GM18502 (cell line): Measurements from ENCODE around the gene IFFO2.
"Not testable (repeated sequence)": the region's sequence is repeated elsewhere in the genome, so short reads cannot be mapped to it uniquely, and the experiment has no call there.

Experiments used
- ATAC-seq: cut with Tn5 transposase; IDR thresholded peaks from one replicate; pipeline ENCODE4 v1.9.1; 2021; ENCODE audit warnings: mild to moderate bottlenecking; ENCODE audit not compliant: unreplicated experiment, poor library complexity

IFFO2 gene

DNA sequence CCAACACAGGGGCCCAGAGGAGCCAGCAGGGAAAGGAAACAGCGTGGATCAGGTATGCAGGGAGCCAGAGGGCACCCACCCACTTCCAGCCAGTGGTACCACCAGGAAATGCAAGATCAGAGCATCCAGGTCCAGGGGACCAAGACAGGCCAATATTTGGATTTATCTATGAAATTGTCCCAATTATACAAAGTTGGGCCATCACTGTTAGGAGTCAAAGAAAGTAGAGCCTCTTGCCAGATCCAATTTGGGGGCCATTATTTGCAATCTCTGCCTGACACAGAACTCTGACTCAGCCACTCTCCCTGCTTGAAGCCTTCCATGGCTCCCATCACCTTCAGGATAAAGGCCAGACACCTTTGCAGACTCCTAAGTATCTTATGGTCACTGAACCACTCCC lies 75.9 kb downstream of the IFFO2 start:
- no peak for ATAC-seq

DNA sequence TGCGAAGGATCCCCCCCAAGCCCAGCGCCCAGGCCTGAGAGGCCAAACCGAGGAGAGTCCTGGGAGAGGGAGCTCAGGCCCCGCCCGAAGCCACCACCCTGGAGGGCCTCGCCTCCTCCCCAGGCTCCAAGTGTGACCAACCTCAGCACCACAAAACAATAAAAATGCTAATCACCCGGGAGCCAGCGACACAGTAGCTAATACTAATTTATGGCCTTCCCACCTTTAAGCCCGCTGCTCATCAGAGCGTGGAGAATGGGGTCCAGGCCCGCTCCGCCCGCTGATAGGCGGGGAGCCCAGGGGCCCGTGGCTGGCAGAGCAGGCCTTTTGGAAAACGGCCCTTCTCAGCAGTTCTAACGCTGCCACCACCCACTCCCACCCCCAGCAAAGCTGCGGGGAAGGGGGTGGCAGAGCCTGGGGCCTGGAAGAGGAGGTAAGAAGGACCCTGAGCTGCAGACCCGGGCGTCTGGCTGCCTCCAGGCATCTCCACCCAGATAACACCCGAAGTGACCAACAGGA lies 76.6 kb downstream of the IFFO2 start:
- ATAC-seq = no peak

GRCh38 chr1:18879215-18879790 lies 77.2 kb downstream of the IFFO2 start:
- ATAC-seq = no peak

DNA sequence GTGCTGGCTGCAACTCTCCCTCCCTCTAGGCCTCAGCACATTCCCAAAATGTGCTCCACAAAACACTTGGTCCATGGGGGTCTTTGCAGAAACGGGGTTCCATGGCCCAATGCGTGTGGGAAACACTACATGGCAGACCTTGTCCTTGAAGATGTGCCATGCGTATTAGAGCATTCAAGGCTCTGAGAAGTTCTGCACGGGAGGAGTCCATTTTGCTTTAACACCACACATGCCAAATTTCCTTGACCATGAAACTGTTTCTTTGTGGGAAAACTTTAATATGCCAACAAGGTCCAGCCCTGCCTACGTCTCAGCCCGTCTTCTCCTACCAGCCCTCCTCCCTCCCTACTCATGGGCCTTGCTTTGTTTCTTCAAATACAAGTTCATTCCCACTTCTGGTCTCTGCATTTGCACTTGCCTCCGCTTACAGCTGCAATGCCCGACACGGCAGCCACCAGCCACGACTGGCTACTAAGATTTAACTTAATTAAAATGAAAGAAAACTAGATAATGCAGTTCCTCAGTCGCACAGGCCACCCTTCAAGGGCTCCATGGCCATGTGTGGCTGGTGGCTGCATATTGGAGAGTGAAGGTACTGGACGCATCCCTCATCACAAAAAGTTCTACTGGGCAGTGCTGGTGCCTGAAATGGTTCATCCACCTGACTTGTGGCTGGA lies 77.8 kb downstream of the IFFO2 start:
- ATAC-seq = no peak

GRCh38 chr1:18877282-18877681 lies 79.2 kb downstream of the IFFO2 start:
- ATAC-seq = no peak

DNA sequence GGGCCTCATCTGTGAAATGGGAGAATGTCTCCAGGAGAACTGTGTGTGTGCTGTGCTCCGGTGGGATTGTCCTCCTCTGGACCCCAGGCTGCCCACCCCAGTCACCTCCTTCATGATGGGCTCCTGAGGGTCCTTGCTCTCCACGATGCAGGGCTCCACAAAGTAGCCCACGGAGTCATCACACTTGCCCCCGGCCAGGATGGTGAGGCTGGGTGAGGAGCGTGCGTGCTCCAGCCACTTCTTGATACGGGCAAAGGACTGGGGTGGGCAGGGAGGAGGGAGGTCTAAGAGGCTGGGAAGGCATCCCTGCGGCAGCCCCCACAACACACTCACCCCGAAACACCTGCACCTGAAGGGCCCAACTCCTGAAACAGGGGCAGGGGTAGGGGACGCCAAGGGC lies 80.3 kb downstream of the IFFO2 start:
- no peak for ATAC-seq

DNA sequence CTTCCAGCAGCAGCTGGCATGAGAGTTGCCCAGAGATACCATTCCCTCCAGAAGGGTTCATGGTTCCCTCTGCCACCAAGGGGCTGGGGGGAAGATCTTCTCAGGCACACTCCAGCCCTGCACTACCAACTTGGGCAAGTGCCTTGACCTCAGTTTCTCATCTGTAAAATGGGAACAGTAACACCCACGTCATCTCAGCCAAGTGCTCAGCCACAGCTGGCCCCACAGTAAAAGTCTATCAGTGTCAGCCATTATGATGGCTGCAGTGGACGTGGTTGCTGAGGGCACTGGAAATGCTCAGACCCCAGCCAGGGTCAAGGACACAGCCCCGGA lies 80.7 kb downstream of the IFFO2 start:
- no peak for ATAC-seq

GRCh38 chr1:18875107-18875795 lies 81.2 kb downstream of the IFFO2 start:
- ATAC-seq = no peak

DNA sequence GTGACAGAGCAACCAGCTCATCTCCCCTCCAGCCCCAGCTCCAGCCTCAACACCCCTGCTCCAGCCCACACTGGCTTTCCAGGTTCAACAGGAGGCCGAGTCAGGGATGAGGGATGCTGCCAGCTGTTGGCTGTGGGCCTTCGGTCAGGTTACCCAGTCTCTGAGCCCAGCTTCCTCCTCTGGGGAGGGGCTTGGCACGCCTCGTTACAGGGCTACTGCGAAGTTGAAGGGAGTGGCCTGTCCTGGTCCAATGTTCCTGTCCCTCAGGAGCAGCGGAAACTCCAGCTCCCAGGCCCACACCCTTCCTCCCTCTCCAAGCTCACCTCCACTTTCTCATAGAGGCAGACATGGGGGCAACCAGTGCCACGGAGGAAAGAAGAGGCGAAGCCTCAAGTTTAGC lies 81.9 kb downstream of the IFFO2 start:
- no peak for ATAC-seq

GRCh38 chr1:18874036-18874435 lies 82.4 kb downstream of the IFFO2 start:
- ATAC-seq = no peak

DNA sequence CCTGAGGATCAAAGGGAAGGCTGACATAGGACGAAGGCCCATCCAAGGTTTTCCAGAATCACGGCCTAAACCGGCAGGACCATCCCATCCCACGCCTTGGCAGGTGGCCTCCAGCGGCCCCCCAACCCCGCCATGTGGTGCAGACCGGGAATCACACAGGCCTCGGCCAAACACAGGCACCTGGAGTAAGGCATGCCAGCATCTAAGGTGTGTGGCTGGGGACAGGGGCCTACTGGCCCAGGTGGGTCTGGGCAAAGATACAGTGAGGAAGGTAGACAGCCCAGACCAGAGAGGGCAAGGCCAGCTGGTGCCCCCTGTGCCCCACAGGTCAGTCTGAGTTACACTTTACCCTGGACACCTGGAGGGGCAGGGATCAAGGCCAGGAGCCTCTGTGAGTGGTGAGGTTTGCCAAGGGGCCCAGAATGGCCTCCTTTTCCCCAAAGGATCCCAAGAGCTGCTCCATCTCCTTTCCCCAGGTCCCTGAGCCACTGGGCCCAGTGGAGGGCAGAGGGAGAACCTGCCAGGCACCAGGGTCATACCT lies 84.3 kb downstream of the IFFO2 start:
- ATAC-seq = no peak

DNA sequence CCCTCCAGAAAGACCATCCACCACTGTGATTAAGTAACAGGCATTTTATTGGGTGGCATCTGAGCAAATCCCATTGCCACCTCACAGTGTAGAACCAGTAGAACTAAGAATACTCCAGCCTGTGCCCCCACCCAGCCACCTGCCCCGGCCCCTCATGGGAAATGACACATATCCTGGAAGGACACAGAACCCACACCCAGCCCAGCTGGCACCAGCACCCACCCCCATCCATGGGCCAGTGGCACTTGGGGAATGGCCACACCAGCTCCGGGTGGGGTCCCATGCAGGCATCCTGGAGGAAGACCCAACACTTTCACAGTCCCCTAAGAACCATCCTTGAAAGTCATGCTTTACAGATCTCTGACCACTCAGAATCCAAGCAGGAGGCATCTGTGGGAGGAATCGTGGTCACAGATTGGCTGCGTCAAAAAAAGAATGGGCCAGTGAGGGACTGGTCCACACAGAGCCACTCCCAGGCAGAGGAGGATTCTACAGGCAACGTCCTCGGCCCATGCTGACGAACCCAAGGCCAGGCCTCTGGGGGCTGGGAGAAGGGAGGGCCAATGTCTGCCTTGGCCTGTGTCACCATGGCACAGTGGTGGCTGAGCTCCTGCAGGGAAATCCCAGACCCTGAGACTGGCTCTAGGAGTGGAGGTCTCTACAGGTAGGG lies 84.9 kb downstream of the IFFO2 start:
- ATAC-seq = no peak

DNA sequence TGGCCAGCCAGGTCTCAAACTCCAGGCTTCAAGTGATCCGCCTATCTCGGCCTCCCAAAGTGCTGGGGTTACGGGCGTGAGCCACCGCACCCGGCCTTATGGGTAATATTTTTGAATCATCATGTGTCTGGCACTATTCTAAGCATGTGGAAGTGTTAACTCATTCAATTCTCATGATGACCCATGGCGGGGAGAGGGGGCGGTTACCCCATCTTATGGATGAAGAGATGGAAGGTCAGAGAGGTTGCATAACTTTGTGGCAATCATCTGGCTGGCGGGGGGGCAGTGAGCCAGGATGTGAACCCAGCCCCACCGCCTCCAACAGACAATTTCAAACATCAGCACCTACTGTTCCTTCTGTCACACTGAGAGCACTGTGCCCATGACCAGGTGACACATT lies 85.5 kb downstream of the IFFO2 start:
- ATAC-seq = no peak

- not testable (repeated sequence) for ATAC-seq
Measured at GRCh38 chr1:18870595-18870865, 85.9 kb downstream of the IFFO2 start.

GRCh38 chr1:18869847-18870594 lies 86.5 kb downstream of the IFFO2 start:
- ATAC-seq = no peak

DNA sequence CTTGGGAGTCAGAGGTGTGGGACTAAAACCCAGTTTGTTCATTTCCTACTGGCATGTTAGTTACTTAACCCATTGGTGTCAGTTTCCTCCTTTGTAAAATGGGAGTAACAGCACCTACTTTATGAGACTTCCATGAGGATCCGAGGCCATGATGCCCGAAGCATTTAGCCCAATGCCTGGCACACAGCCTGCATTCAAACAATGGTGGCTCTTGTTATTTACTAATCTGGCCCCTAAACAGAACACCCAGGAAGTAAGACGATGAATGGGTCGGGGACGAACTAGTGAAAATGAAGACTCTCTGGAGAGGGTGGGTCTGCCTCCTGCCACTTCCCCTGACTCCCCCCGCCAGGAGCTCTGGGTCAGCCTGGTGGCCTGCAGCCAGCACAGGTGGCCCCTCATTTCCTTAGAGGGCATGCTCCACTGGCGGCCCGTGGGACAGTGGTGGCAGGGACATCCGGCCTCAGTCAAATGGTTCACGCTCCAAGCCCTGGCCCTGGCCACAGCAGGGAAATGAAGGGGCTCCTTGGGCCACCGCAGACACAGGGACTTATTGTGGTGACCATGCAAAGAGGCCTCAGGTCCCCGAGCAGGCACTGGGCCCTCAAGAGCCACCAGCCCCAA lies 87.6 kb downstream of the IFFO2 start:
- no peak for ATAC-seq

DNA sequence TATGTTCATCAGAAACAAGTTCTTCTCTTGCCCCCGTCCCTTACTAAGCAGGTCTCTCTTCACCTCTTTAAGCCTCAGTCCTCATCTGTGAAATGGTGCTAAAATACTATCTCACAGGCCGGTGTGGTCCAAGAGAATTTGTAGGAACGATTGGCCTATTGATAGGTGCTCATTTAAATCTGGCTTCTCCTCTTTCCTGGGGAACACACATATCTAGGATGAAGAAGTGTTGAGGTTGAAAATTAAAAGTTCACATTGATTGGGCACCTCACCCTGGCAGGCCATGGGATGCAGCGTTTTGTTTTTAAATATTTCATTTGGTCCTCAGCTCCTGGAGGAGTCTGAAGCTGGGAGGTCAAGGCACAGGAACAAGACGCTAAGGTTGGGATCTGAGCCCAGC lies 88.1 kb downstream of the IFFO2 start:
- no peak for ATAC-seq

DNA sequence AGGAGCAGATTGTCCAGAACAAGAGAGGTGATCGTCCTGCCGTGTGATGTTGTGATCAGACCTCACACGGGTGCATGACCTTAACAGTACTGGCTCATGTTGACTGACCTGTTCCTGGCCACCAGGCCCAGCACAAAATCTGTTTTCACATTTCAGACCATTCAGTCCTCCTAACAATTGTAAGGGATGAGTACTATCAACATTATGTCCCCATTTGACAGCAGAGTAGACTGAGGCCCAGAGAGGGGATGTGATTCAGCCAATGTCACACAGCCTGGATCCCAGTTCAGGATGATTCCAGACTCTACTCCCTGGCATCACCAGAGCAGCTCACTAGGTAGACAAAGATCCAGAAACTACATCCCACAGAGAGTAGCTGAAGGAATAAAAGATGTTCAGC lies 89.6 kb downstream of the IFFO2 start:
- ATAC-seq = no peak

- no peak for ATAC-seq
Measured at GRCh38 chr1:18866314-18866713, 90.2 kb downstream of the IFFO2 start.

- no peak for ATAC-seq
Measured at GRCh38 chr1:18865176-18865575, 91.3 kb downstream of the IFFO2 start.
